GM19043 (cell line): Measurements from ENCODE around the gene ZFP69B.

Experiments used
- ATAC-seq: cut with Tn5 transposase; IDR thresholded peaks from one replicate; pipeline ENCODE4 v1.9.1; 2021; ENCODE audit warnings: low read depth; ENCODE audit not compliant: unreplicated experiment

ZFP69B gene

GRCh38 chr1:40449684-40450494 lies at the start of gene ZFP69B:
Gene ZFP69B (plus strand): TSS chr1:40450476. CDS start chr1:40450962, 486 bp downstream.
- ATAC-seq, result peak; percentile 81

DNA sequence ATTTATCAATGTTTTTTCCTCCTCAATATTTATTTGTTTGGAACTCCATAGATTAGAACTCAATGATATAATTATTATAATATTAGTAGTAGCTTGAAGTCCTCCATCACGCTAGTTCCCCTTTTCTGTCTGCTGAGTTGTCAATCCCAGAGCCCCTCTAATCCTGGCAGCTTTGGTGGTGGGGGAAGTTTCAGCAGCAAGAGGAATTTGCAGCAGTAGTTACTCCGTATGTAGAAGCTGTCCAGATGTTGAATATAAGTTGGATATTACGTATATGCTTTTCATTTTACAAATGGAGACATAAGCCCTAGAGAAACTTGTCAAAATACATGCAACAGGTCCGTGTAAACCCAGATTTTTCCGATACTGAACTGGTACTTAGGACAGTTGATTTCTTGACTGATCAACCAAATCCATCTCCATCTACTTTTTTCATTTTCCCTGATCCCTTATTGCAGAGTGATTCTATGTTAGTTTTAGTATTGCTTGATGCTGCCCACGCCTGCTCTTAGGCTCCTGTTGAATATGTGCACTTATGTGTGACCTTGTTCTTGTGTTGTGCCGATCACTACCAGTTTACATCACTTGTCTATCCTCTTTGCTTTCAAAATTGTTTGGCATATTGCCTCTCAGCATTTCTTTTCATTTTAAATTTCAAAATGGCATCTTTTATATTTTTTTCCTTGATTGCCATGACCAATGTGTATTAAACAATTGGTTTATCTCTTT lies 48.6 kb upstream of the ZFP69B start:
- ATAC-seq, result no peak

GRCh38 chr1:40404670-40405462 lies 45.4 kb upstream of the ZFP69B start:
- ATAC-seq, result no peak

GRCh38 chr1:40405812-40406211 lies 44.5 kb upstream of the ZFP69B start:
- ATAC-seq, result no peak

DNA sequence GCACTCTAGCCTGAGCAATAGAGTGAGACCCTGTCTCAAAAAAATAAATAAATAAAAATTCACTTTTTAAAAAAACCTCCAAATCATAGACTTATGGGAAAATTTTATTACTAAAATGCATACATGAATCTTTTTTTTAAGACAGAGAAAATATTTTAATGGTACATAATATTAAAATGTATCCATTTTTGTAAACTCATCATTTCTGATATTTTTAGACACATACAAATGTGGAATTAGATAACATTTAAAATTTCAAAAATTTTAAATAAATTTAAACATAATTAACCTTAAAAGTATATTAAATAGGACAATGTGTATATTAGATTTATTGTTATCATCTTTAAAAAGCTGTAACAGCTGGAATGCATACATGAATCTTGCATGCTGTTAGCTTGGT lies 42.8 kb upstream of the ZFP69B start:
- ATAC-seq, result no peak

DNA sequence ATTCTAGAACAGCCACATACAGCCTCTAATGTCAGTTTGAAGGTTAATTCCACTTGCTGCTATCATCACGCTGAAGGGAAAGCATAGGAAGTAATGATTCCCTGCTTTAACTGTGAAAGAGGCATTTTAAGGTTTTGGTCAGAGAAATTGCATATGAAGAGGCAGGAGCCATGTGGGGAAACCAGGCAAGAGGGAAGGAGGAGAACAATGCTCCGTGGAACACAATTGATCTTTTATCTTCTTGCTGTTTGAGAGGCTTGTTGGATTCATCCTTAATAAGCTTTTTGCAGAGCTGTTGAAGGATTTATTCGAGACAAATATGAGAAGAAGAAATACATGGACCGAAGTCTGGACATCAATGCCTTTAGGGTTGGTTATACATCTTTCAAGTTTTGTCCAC lies 40.8 kb upstream of the ZFP69B start:
- no peak for ATAC-seq

- ATAC-seq, result no peak
Observed at GRCh38 chr1:40411294-40411693, 39.0 kb upstream of the ZFP69B start.

DNA sequence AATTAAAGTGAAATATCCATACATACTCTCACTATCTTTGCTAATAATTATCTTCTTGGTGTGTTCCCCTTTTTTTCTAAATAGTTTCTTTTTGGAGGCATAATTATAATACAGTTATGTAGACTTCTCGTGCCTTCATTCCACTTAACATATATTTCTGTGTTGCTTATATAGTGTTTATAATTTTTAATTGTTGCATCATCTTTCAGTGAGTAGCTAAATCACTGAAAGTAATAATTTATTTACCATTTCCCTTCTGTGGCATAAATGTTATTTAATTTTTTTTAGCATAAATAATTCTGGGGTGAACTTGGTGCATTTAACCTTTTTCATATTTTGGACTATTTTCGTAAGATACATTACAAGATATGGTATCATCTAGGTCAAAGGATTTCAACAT lies 38.4 kb upstream of the ZFP69B start:
- ATAC-seq, result no peak

DNA sequence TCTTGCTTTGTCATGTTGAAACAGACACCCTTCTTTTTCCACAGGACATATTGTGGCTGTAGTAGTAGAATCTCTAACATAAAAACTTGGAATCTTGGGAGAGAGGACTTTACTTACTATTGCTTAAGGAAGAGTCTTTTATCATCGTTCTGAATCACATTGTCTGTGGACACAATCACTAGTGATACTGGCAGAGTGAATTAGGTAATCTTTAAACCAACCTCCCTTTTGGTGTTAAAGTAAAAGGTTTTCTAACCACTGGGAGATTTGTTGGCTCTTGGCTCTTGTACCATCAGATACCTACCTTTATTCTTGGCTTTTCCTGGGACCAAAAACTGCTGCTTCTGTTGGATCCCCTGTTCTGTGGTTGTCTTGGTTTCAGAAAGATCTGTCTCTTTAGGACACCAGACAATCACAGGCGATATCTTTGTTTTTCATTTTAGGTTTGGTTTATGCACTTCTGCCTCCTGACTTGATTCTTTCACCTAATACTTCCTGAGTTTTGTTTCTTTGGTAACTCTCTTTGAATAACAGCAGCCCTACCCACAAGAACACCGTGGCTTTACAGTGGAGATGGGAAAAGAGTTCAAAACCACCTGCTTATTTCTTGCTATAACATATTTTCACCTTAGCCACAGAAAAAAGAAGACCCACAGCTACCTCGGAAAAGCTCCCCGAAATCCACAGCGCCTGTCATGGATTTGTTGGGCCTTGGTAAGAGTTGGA lies 36.6 kb upstream of the ZFP69B start:
- ATAC-seq, result no peak

DNA sequence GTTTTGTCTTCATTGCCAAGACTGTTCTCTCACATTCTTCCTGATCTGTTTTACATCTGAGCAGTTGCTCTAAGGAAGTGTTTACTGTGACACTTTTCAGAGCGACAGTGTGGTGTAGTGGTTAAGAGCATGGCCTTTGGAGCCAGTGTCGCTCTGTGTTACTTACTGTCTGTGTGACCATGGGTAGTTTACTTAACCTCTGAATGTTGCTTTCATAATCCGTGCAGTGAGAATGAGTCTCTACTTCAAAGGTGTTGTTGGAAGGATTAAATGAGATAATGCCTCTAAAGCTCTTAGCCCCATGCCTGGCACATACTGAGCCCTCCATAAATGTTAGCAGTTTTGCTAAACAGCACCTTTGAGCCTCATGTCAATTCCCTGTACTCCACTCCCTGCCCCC lies 35.9 kb upstream of the ZFP69B start:
- no peak for ATAC-seq

DNA sequence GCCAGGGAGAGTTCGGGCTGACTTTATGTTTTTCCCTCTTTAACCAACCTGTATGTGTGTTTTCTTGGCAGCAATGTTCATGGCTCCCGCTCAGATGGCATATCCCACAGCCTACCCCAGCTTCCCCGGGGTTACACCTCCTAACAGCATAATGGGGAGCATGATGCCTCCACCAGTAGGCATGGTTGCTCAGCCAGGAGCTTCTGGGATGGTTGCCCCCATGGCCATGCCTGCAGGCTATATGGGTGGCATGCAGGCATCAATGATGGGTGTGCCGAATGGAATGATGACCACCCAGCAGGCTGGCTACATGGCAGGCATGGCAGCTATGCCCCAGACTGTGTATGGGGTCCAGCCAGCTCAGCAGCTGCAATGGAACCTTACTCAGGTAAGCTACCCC lies 33.6 kb upstream of the ZFP69B start:
- ATAC-seq, result no peak

DNA sequence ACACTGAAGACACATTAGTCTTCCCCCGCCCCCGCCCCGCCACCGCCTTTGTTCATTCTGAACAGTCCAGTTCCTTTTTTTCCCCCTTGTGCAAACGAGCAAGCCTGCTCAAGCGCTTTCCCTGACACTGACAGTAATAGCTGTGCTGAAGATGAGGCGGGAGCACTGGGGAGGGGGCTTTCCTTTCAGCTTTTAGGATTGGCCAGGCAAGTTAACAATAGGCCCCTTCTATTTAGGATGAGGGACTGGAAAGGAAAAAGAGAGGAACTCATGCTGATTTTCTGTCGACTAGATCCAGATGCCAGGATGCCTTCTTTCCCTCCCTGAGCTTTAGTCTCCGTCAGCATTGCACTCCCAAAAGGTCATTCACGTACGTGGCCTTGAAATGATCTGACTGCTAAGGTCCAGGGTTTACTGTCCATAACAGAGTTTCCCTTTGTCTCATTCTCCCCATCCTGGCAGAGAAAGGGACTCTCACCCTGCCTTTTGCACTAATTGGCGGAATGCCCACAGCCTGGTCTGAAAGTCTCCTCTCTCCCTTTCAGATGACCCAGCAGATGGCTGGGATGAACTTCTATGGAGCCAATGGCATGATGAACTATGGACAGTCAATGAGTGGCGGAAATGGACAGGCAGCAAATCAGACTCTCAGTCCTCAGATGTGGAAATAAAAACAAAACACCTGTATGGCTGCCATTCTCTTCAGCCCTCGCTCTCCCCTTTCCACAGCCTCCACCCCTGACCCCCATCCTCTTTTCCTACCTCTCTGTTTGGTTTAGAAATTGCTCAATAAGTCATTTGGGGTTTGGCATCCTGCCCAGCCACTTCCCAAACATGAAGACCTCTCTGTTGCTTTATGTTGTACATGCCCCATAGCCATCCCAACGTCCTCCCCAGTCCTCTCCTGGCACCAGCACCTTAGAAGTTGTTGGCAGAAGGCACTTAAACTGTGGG lies 28.6 kb upstream of the ZFP69B start:
- ATAC-seq, result no peak

DNA sequence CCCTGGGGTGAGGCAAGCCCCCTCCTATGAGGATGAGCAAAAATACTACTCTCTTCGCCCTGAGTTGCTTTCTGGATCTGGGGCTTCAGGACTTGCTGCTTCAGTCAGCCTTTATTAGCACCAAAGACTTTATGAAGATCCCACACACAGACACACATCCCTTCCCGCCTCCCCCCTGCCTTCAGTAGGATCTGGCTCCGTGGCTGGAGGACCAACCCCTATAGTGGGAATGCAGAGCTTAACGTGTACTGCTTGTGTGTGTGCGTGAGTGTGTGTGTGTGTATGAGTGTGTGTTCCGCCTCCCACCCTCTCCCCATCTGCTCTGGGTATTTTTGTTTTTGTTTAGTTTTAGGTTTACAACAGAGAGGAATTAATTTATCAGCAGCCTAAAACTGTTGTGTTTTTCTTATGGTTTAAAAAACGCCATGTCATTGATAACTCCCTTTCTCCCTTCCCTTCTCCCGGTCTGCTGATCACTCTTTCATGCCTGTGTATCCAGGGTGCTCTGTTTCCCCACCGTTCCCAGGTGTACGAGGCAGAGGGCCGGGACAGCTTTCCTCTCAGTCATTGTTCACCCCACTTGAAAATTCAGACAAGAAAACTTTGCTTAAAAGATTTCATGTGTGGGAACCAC lies 27.5 kb upstream of the ZFP69B start:
- ATAC-seq, result no peak

DNA sequence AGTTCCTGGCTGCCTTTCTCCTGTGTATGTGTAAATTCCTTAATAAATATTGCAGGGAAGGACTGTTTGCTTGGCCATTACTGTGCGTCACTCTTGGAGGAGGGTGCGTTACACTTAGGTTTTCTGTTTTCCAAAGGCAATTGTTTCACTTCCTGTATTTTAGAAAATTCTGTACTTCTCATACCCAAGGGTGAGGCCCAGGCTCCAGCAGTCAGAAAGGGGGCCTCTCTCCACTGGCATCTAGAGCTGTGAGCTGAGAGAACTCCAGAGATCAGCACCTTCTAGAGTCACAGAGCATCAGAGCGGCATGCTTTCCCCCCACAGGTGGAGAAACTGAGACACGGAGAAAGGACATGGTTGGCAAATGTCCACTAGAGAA lies 27.0 kb upstream of the ZFP69B start:
- ATAC-seq, result no peak

DNA sequence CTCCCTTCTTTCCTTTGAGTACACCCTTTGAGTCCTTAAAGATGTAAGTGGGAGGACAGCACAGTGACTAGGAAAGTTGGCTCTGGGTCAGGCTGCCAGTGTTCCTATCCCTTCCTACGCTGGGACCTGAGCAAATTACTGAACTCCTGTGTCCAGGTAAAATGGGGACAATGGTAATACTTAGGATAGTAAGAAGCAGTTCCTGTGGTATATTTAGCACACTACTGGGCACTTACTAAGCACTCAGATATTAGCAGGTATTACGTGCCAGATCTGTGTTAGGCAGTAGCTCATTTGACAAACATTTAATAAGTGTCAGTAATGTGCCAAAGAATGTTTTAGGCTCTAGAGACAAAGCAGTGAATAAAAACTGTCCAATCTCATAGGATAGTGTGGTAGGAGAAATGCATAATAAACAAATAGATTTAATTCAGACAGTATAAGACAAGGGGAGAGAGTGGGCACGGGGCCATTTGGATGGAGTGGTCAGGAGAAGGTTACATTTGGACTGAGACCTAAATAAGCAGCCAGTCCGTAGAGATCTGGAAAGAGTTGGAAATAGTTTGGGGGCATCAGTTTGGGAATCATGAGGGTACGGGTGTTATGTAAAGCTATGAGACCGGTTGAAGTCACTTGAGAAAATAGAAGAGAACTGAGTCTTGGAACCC lies 26.2 kb upstream of the ZFP69B start:
- no peak for ATAC-seq

DNA sequence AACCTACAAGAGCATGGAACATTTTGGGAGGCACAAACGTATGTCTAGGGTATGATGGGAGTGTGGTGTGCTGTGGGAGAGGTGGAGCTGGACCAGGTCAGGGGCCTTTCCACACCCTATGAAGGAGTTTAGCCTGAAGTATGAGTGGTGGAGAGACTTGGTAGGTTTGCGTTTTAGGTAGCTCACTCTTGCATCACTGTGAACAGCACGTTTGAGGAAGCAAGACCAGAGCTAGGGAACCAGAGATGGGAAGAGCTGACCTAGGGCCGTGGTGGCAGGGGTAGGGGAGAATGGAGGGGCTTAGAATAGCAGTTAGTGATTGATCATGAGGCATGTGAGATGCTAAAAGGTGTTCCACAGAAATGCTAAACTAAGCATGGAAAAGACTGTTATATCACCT lies 25.1 kb upstream of the ZFP69B start:
- no peak for ATAC-seq

- ATAC-seq, result no peak
Observed at GRCh38 chr1:40431385-40431784, 18.9 kb upstream of the ZFP69B start.

DNA sequence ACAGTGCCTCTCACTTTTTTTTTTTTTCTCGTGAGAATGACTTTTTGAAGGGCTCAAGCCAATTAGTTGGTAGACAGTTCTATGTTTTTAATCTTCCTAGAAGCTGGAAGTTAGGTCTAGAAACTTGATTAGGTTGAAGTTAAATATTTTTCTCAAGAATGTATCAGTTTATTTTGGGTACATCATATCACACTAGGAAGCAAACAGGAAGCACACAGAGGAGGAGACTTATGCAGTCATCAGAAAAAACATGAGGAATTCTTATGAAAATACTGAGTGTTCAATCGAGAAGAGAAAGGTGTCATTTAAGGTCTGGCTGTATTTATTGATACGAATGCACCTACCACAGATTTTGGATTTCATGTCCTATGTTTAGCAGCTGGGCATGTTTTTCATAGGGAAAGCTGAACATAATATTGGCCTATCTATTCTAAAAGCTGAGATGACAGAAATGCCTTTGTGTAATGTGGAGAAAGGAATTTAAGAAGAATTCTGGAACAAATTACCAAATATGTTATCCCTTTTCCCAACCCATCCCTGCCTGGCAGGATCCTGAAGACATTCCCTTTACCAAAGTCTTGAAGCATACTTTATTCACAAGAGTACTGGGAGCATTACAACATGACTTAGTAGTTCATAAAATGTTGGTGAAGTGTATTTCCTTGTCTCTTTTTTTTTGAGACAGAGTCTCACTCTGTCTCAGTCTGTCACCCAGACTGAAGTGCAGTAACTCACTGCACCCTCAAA lies 17.5 kb upstream of the ZFP69B start:
- ATAC-seq, result no peak
